Mucosa of rectum (tissue), 2 donors: Measurements from ENCODE around the gene BCR.

Source experiments
- H3K27ac ChIP-seq, 2 donors: one replicate each; pipeline ENCODE4 v1.7.0; 2013; ENCODE audit warnings: inconsistent platforms in 2 of 2, low read depth in 2 of 2, low read length in 2 of 2
- H3K27me3 ChIP-seq, 2 donors: one replicate each; pipeline ENCODE4 v1.7.0; 2013; ENCODE audit warnings: low read length in 2 of 2; ENCODE audit not compliant: control insufficient read depth in 2 of 2, insufficient read depth in 2 of 2
- H3K36me3 ChIP-seq, 2 donors: one replicate each; pipeline ENCODE4 v1.7.0; 2013; ENCODE audit warnings: low read length in 2 of 2; ENCODE audit not compliant: control insufficient read depth in 2 of 2, insufficient read depth in 2 of 2
- H3K4me1 ChIP-seq, 2 donors: one replicate each; pipeline ENCODE4 v1.7.0; 2013; ENCODE audit warnings: low read length in 2 of 2, mild to moderate bottlenecking in 1 of 2; ENCODE audit not compliant: control insufficient read depth in 2 of 2, insufficient read depth in 2 of 2
- H3K4me3 ChIP-seq, 2 donors: one replicate each; pipeline ENCODE4 v1.7.0; 2013; ENCODE audit warnings: low read length in 2 of 2
- H3K9ac ChIP-seq, 2 donors: one replicate each; pipeline ENCODE4 v1.7.0; 2013; ENCODE audit warnings: low read length in 2 of 2, low read depth in 1 of 2, mild to moderate bottlenecking in 1 of 2
- H3K9me3 ChIP-seq, 2 donors: one replicate each; pipeline ENCODE4 v1.7.0; 2013; ENCODE audit warnings: low read length in 2 of 2; ENCODE audit not compliant: control insufficient read depth in 2 of 2
- donor health status: healthy.
- donor health status: Normal muscosa, but diverticular disease.

Gene BCR

GRCh38 chr22:23169043-23169406 lies 11.3 kb upstream of the BCR start:
- Histone ChIP-seq H3K4me1 (peaks cover 5 to 6% of the 10 kb centered on the region in 2 donors), H3K36me3 (no peaks in the 10 kb centered on the region), H3K27ac (no peak overlapping the region), H3K9me3 (no peaks in the 10 kb centered on the region), H3K4me3 (no peak overlapping the region), H3K27me3 (no peaks in the 10 kb centered on the region), H3K9ac (no peak overlapping the region)

DNA sequence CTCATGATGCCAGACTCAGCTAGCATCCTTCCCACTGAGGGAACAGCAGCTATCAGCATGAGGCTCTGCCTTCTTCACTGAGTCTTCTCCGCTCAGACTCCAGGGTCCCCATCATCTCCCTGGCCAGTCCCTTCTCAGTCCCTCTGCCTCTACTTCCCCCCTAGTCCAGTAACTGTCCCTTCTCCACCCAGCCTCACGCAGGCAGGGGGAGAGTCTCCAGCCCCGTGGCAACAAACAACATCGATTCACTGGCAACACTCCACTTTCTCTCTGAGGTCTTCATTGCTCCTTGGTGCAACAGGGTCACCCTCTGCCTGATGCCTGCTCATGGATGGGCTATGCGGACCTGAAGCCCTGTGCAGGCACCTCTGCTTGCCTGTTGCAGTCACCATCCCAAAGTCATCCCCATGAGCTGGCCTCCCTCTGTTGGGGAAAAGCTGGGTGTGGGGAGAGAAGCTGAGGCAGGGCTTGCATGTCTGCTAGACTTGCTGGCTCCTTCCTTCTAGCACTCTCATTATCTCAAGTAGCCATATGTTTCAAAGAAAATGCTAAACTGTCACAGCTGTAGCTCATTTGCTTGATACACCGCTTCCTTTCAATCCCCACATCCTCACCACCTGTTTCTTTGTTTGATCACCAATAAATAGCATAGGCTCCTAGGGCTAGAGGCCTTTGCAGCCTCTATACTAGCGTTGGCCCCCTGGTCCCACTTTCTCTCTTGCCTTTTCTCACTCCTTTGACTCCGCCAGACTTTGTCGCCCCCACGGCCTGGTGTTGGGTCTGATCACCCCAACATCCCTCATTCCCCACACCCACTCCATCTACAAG lies 4.3 kb upstream of the BCR start:
- Histone ChIP-seq H3K4me3 (no peak overlapping the region), H3K9me3 (peaks cover 0 to 3% of the 10 kb centered on the region in 2 donors), H3K36me3 (no peaks in the 10 kb centered on the region), H3K4me1 (peaks cover 15% of the 10 kb centered on the region in 2 donors), H3K27me3 (no peaks in the 10 kb centered on the region), H3K9ac (no peak overlapping the region), H3K27ac (no peak overlapping the region)

GRCh38 chr22:23176645-23177027 lies 3.7 kb upstream of the BCR start:
- H3K4me3 ChIP-seq: no peak overlapping the region
- H3K9ac ChIP-seq: no peak overlapping the region
- H3K4me1 ChIP-seq: peaks cover 19 to 20% of the 10 kb centered on the region in 2 donors
- no peaks in the 10 kb centered on the region for H3K27me3 ChIP-seq
- no peaks in the 10 kb centered on the region for H3K36me3 ChIP-seq
- no peak overlapping the region for H3K27ac ChIP-seq
- peaks cover 0 to 3% of the 10 kb centered on the region in 2 donors for H3K9me3 ChIP-seq

- Histone ChIP-seq H3K27ac (no peak overlapping the region), H3K4me1 (peaks cover 24 to 25% of the 10 kb centered on the region in 2 donors)
Measured at GRCh38 chr22:23177197-23177596, 3.1 kb upstream of the BCR start.

DNA sequence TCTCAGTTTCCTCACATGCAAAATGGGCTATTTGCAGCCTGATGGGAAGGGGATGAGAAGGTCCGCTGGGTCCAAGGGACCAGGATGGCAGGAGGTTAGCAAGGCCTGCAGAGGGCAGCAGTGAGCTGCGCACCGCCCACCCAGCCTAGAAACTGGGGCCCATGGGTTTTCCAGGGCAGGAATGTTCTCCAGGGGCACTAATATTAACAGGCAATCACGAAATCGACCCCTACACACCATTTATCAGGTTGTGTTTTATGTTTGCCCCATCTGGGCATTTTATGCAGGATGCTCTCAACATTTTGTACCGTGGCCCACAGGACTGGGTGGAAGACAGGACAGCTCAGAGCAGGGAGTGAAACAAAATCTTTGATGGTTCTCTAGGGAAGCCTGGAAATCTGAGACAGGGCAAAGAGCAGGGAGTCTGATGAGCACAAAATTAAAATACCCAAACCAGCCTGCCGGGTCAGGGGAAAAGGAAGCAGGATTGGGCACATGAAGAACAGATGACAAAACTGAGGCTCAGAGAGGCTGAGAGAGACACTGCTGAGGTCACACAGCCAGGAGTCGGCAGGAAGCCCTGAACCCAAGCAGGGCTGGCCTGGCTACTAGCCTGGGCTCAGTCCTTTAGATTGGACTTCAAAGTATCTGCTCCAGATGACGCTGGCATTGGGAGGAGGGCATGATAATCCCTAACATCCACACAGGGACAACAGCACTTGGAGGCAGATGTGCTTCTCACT lies 1.6 kb upstream of the BCR start:
- no peaks in the 10 kb centered on the region for H3K27me3 ChIP-seq
- peaks cover 34 to 38% of the 10 kb centered on the region in 2 donors for H3K4me1 ChIP-seq
- H3K9me3 ChIP-seq: peaks cover 0 to 3% of the 10 kb centered on the region in 2 donors
- no peak overlapping the region for H3K27ac ChIP-seq
- H3K36me3 ChIP-seq: no peaks in the 10 kb centered on the region
- no peak overlapping the region for H3K4me3 ChIP-seq
- no peak overlapping the region for H3K9ac ChIP-seq

More at GRCh38 chr22:23177197-23177596, 3.1 kb upstream of the BCR start:
- H3K27me3 ChIP-seq: no peaks in the 10 kb centered on the region
- H3K9me3 ChIP-seq: peaks cover 0 to 3% of the 10 kb centered on the region in 2 donors
- no peaks in the 10 kb centered on the region for H3K36me3 ChIP-seq
- H3K4me3 ChIP-seq: no peak overlapping the region
- H3K9ac ChIP-seq: no peak overlapping the region

DNA sequence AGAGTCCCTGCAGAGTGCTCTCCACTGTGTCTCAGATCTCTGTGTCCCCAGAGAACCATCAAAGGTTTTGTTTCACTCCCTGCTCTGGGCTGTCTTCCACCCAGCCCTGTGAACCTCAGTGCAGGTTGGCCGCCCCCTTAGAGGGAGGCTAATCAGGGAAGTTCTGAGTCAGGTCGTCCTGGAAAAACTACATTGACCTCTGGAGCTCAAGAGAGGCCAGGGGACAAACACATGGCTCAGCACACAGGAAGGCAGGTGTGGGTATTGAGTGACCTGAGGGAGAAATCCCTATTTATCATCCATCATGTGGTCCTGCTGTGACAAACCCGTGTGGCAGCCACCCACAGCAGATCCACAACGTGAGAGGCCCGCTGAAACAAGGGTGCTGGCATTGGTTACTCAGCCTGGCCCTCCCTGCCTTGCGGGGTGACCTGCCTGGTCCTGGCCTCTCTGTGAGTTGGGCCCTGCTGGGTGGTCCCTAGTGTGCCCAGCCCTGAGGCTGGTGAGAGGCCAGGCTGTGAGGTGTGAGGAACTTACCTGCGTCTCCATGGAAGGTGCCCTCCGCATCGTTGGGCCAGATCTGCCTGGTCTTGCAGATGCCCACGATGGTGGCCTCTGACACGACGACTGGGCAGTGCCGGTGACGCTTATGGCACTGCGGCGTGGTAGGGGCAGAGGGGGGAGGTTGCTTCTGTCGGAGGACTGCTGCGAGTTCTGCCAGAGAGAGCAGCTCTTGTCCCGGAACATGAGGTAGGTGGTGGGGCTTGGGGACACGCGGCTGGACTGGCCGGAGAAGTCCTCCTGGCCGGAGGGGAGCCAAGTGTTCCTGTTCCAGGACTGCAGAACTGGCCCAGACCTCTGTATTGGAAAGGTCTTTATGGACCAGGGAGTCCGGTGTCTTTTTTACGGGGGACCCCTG lies 669 bp upstream of the BCR start:
- Histone ChIP-seq H3K27ac (peak overlapping the region; percentile 18 to 58), H3K36me3 (no peaks in the 10 kb centered on the region), H3K9me3 (peaks cover 0 to 3% of the 10 kb centered on the region in 2 donors), H3K4me3 (peak overlapping the region; percentile 58 to 74), H3K27me3 (no peaks in the 10 kb centered on the region), H3K9ac (peak overlapping the region; percentile 61 to 74), H3K4me1 (peaks cover 34 to 38% of the 10 kb centered on the region in 2 donors)

DNA sequence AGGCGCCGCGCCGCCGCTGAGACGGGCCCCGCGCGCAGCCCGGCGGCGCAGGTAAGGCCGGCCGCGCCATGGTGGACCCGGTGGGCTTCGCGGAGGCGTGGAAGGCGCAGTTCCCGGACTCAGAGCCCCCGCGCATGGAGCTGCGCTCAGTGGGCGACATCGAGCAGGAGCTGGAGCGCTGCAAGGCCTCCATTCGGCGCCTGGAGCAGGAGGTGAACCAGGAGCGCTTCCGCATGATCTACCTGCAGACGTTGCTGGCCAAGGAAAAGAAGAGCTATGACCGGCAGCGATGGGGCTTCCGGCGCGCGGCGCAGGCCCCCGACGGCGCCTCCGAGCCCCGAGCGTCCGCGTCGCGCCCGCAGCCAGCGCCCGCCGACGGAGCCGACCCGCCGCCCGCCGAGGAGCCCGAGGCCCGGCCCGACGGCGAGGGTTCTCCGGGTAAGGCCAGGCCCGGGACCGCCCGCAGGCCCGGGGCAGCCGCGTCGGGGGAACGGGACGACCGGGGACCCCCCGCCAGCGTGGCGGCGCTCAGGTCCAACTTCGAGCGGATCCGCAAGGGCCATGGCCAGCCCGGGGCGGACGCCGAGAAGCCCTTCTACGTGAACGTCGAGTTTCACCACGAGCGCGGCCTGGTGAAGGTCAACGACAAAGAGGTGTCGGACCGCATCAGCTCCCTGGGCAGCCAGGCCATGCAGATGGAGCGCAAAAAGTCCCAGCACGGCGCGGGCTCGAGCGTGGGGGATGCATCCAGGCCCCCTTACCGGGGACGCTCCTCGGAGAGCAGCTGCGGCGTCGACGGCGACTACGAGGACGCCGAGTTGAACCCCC lies 798 bp downstream of the BCR start:
- H3K27me3 ChIP-seq: no peaks in the 10 kb centered on the region
- peaks cover 0 to under 1% of the 10 kb centered on the region in 2 donors for H3K9me3 ChIP-seq
- H3K4me3 ChIP-seq: peak overlapping the region; percentile 83 to 85
- peaks cover 34 to 38% of the 10 kb centered on the region in 2 donors for H3K4me1 ChIP-seq
- H3K27ac ChIP-seq: peak overlapping the region; percentile 58 to 73
- H3K36me3 ChIP-seq: no peaks in the 10 kb centered on the region
- peak overlapping the region; percentile 83 for H3K9ac ChIP-seq

GRCh38 chr22:23181721-23182308 lies 1.5 kb downstream of the BCR start:
- Histone ChIP-seq H3K27me3 (no peaks in the 10 kb centered on the region), H3K4me3 (peak overlapping the region; percentile 83 to 85), H3K27ac (no peak overlapping the region), H3K36me3 (no peaks in the 10 kb centered on the region), H3K9ac (peak overlapping the region; percentile 2 to 47), H3K9me3 (no peaks in the 10 kb centered on the region), H3K4me1 (peaks cover 34 to 38% of the 10 kb centered on the region in 2 donors)
